ENCODE measurements around the gene SLC8B1.

The SLC8B1 gene

DNA sequence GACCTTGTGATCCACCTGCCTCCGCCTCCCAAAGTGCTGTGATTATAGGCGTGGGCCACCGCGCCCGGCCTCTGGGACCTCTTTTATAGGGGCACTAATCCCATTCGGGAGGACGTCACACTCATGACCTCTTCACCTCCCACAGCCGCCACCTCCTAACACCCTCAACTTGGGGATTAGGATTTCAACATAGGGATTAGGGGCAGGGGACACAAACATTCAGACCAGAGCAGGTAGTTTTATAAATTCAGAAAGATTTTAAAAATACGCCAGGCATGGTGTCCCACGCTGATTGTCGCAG is 64.2 kb downstream of the SLC8B1 start:
- no peak for DNase-seq (ENCODE audit: low read depth in 2 of 2)

GRCh38 chr12:113269257-113269943 is 65.5 kb downstream of the SLC8B1 start:
- no peak for DNase-seq (ENCODE audit: low read depth in 2 of 2)

DNA sequence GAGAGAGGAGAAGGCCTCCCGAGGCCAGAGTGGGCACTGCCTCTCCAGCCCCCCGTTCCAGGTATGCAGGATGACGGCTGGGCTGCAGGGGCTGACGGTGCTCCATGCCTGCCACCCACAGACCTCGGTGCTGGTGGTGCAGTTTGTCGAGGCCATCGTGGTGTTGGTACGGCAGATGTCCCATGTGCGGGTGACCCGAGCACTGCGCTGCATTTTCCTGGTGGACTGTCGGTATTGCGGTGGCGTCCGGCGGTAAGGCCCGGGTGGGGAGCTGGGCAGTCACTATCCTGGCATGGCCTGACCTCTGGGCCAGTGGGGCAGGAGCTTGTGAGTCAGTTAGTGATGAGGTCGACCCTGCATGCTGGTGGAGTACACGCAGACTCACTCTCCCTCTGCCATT is 66.3 kb downstream of the SLC8B1 start:
- no peak for DNase-seq (ENCODE audit: low read depth in 2 of 2)

- no peak for DNase-seq (ENCODE audit: low read depth in 2 of 2)
Observed at GRCh38 chr12:113268136-113268535, 66.8 kb downstream of the SLC8B1 start.

GRCh38 chr12:113267621-113268020 is 67.3 kb downstream of the SLC8B1 start:
- DNase-seq (ENCODE audit: low read depth in 2 of 2) = no peak

DNA sequence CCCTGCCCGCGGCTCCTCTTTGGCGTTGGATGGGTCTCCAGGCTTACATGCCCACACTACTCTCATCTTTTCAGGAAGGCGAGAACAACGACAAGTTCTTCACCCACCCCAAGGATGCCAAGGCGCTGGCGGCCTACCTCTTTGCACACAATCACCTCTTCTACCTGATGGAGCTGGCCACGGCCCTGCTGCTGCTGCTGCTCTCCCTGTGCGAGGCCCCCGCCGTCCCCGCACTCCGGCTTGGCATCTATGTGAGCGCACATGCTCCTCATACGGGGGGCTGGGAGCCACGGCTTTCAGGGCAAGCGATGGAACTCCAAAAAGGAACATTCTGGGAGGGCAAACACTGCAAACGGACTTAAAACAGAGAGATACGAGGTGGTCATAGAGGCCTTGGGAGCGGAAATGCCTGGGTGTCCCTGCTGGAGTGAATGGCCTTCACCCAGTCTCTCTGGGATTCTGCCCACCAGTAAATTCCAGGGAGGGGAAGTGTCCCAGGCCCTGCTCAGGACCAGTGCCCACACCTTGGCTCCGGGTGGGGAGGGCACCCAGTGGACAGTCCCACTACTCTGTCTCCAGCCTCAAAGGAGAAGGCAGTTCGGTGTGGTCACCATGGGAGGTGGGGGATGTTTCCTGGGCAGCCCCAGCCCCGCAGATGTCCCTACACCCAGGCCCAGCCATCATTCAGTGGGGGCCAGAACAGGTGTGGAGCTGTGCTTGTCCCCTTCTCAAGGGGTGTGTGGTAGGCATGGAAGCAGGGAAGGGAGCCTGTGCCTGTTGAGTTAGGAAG is 68.6 kb downstream of the SLC8B1 start:
- no peak for DNase-seq (ENCODE audit: low read depth in 2 of 2)

DNA sequence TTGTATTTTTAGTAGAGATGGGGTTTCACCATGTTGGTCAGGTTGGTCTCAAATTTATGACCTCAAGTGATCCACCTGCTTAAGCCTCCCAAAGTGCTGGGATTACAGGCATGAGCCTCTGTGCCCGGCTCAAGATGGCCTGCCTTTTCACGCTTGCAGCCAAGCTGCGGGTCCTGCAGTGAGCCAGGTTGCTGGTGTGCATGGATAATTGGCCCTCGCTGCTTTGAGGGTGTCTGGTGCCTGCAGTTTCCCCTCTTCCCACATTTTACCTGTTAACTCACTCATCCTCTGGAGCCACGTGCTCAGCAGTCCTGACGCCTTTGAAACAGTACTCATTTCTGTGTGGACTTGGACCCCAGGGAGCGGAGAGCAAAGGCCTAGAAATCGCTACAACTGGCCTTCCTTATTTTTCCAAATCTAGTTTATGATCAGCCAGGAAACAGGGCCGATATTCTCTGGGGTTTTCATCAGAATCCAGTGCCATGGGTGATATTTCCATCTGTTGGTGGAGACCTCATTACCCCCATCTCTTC is 71.4 kb downstream of the SLC8B1 start:
- DNase-seq (ENCODE audit: low read depth in 2 of 2) = no peak

DNA sequence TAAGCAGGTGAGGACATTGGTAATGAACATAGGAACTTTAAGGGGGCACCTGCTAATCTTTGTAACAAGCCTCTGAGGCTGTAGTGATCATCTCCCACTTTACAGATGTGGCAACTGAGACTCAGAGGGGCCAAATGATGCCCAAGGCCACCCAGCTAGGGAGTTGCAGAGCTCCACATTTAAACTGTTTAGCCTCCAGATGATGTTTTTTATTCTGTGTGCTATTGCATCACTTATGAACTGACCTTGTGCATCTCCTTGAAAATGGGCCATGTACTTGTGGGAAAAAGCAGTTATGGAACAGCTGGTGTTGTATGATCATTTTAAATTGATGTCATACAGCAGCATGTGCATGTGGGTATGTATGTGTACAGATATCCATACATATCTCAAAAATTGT is 72.2 kb downstream of the SLC8B1 start:
- DNase-seq (ENCODE audit: low read depth in 2 of 2) = no peak

DNA sequence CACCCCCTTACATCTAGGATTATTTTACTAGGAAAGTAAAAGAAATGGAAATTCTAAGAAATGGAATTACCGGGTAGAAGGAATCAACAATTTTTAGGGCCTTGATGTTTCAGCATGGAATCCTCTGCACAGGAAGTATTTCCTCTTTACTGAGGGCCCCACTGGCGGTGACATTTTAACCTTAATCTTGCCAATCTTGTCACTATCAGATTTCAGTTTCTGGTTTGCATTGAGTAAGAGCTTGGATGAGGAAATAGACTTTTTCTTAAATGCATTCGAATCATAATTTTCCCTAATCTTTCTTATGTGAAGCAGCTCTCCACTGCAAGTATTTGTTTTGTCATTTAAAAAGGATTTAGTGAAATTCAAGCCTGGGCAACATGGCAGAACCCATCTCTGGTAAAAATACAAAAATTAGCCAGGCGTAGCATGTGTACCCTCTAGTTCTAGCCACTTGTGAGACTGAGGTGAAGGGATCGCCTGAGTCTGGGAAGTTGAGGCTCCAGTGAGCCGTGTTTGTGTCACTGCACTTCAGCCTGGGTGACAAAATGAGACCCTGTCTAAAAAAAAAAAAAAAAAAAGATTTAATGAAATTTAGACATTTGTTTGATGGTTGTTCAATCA is 73.0 kb downstream of the SLC8B1 start:
- DNase-seq (ENCODE audit: low read depth in 2 of 2) = no peak

- DNase-seq (ENCODE audit: low read depth in 2 of 2) = no peak
Observed at GRCh38 chr12:113260636-113261300, 74.1 kb downstream of the SLC8B1 start.

- DNase-seq (ENCODE audit: low read depth in 2 of 2) = no peak
Observed at GRCh38 chr12:113260127-113260526, 74.8 kb downstream of the SLC8B1 start.

GRCh38 chr12:113257564-113257963 is 77.3 kb downstream of the SLC8B1 start:
- no peak for DNase-seq (ENCODE audit: low read depth in 2 of 2)

DNA sequence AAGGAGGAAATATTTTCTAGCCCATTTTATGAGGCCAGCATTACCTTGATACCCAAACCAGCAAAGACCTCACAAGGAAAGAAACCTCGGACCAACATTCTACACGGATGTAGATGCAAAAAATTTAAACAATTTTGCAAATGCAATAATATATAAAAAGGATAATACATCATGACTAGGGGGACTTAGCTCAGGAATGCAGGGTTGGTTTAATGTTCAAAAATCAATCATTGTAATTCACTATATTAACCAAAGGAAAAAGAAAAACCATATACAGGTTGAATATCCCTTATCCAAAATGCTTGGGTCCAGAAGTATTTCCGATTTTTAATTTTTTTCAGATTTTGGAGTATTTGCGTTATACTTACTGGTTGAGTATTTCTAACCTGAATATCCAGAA is 80.6 kb downstream of the SLC8B1 start:
- no peak for DNase-seq (ENCODE audit: low read depth in 2 of 2)

DNA sequence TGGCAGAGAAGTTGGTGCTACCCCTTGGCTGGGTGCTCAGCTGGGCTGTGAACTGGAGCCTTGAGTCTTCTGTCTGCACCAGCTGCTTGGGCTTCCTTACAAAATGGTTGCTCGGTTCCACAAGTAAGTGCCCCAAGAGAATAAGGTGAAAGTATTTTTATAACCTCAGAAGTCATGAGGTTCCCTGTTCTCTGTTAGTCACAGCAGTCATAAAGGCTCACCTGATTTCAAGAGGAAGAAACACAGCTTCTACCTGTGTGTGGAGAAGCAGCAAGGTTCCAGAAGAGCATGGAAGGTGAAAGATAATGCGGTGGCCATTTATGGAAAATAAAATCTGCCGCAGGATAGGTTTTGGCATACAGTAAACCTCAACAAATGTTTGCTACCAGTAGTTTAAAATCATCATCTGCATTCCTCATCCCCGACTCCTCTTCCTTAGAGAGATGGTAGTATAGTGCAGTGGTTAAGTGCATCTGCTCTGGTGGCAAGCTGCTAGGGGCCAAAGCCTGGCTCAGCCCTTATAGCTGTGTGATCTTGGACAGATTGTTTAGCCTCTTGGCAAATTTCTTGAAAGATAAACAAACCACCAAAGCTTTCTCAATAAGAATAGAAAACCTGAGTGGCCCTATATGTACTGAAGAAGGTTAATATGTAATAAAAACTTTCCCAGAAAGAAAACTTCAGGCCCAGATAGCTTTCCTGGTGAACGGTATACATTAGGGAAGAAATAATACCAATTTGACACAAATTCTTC is 81.2 kb downstream of the SLC8B1 start:
- DNase-seq (ENCODE audit: low read depth in 2 of 2) = no peak

GRCh38 chr12:113252494-113252893 is 82.4 kb downstream of the SLC8B1 start:
- DNase-seq (ENCODE audit: low read depth in 2 of 2) = no peak

DNA sequence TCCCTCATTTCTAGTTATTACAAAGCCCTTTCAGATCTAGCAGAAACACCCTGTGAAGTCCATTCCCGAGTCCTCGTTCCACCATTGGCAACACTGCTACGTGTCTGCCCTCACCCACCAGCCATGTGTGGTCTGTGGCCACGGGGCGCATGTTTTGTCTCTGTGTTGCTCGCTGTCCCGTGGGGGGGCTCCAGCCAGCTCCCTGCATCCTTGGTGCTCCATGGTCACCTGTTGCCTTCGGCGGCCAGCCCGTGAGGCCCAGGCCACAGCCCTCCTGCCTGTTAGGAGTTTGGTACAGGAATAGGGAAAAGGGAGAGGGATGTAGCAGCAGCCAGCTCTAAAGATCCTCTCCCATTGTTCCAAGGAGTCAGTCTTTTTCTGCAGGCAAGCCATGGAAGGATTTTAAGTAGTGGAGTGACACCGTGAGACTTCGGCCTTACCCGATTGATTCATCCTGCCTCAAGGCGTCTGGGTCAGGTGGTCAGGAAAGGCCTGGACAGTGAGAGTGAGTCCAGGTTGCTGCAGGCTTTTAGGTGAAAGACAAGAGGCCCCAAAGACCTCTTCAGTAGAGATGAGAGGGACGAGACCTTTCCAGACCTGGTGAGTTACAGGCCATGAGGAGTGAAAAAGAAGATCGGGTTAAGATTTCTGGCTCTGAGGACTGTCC is 83.4 kb downstream of the SLC8B1 start:
- DNase-seq (ENCODE audit: low read depth in 2 of 2) = no peak

- no peak for DNase-seq (ENCODE audit: low read depth in 2 of 2)
Observed at GRCh38 chr12:113250045-113250444, 84.9 kb downstream of the SLC8B1 start.

GRCh38 chr12:113249546-113249945 is 85.4 kb downstream of the SLC8B1 start:
- DNase-seq (ENCODE audit: low read depth in 2 of 2) = no peak

DNA sequence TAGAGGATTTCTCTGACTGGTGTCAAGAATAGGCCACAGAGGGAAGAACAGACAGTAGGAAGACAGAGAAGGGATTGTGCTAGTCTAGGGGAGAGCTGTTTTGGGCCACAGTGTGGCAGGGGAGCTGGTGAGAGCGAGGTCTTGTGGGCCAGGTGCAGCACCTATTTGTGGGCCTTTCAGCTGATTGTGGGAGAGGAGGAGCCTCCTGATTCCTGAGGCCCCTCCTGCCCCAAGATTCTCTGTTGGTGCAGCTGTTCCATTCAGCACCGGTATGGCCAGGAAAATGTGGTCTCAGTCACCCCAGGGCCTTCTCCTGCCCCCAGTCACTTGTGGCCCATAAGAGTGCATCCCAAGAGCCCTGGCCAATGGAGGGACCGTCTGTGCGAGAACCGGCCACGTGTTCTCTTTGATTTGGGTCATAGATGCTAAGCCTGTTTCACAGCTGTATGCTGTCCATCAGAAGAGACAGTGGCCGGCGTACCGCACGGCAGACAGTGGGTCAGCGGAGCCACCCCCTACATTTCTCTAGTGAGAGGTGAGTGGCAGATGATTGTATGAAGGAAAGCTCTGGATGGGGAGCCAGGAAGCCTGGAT is 86.0 kb downstream of the SLC8B1 start:
- DNase-seq (ENCODE audit: low read depth in 2 of 2) = no peak
